HEK293T (cell line): ENCODE measurements around the gene DDAH1.

Source experiments
- CTCF ChIA-PET: fragments of 350-600 bp; formaldehyde crosslinking; extraction: SDS; loops from one replicate; lab custom pipeline; 2021; ENCODE audit warnings: antibody characterized with exemption, inconsistent platforms; lab: Yijun Ruan, JAX
- POLR2A ChIA-PET: fragments of 350-600 bp; formaldehyde crosslinking; extraction: SDS; loops from one replicate; lab custom pipeline; 2020; ENCODE audit warnings: antibody characterized with exemption, inconsistent platforms; lab: Yijun Ruan, JAX
- DNase-seq: peaks from one replicate; pipeline ENCODE4 v3.0.0; 2012; ENCODE audit warnings: mixed read lengths; ENCODE audit errors: extremely low spot score
- ARNT ChIP-seq: fragments of 450-650 bp; IDR thresholded peaks from 2 replicates; pipeline ENCODE4 v1.6.1; 2017; ENCODE audit warnings: mild to moderate bottlenecking
- BHLHE40 ChIP-seq: fragments of 450-650 bp; IDR thresholded peaks from 2 replicates; pipeline ENCODE4 v1.6.1; 2016; ENCODE audit warnings: mild to moderate bottlenecking, moderate library complexity, borderline replicate concordance
- CTBP1 ChIP-seq: fragments of 450-650 bp; IDR thresholded peaks from 2 replicates; pipeline ENCODE4 v1.6.1; 2016; ENCODE audit warnings: borderline replicate concordance
- ELF4 ChIP-seq: fragments of 450-650 bp; IDR thresholded peaks from 2 replicates; pipeline ENCODE4 v1.6.1; 2017; ENCODE audit warnings: antibody characterized with exemption
- FOXA1 ChIP-seq: fragments of 450-650 bp; IDR thresholded peaks from 2 replicates; pipeline ENCODE4 v1.6.1; 2016; ENCODE audit warnings: mild to moderate bottlenecking
- FOXK2 ChIP-seq: fragments of 450-650 bp; IDR thresholded peaks from 2 replicates; pipeline ENCODE4 v1.6.1; 2016; ENCODE audit warnings: mild to moderate bottlenecking
- FOXM1 ChIP-seq: fragments of 450-650 bp; IDR thresholded peaks from 2 replicates; pipeline ENCODE4 v1.6.1; 2017; ENCODE audit warnings: mild to moderate bottlenecking, borderline replicate concordance
- HDGF ChIP-seq: fragments of 450-650 bp; IDR thresholded peaks from 2 replicates; pipeline ENCODE4 v1.6.1; 2017; ENCODE audit warnings: antibody characterized with exemption, borderline replicate concordance
- L3MBTL2 ChIP-seq: fragments of 450-650 bp; conservative IDR thresholded peaks from 2 replicates; pipeline ENCODE4 v1.6.1; 2016; ENCODE audit warnings: mild to moderate bottlenecking
- LEF1 ChIP-seq: fragments of 450-650 bp; IDR thresholded peaks from 2 replicates; pipeline ENCODE4 v1.6.1; 2017; ENCODE audit warnings: mild to moderate bottlenecking, borderline replicate concordance
- NFRKB ChIP-seq: fragments of 450-650 bp; IDR thresholded peaks from 2 replicates; pipeline ENCODE4 v1.6.1; 2016; ENCODE audit warnings: mild to moderate bottlenecking, moderate library complexity
- PKNOX1 ChIP-seq: fragments of 450-650 bp; IDR thresholded peaks from 2 replicates; pipeline ENCODE4 v1.6.1; 2016
- SP1 ChIP-seq: fragments of 450-650 bp; IDR thresholded peaks from 2 replicates; pipeline ENCODE4 v1.6.1; 2017
- SUZ12 ChIP-seq: fragments of 450-650 bp; IDR thresholded peaks from 2 replicates; pipeline ENCODE4 v1.6.1; 2016; ENCODE audit warnings: mild to moderate bottlenecking
- TARDBP ChIP-seq: fragments of 450-650 bp; IDR thresholded peaks from 2 replicates; pipeline ENCODE4 v1.6.1; 2016
- ZNF384 ChIP-seq: fragments of 450-650 bp; IDR thresholded peaks from 2 replicates; pipeline ENCODE4 v1.6.1; 2016

DDAH1 gene

GRCh38 chr1:85398391-85399064, 66.4 kb downstream of the DDAH1 start:
- CTCF ChIA-PET = interaction anchor here (0.7 kb wide), 1 partner anchor 27 kb away, joined by 3 read pairs; no protein-coding TSS in a partner anchor
- DNase-seq = no peak
- POLR2A ChIA-PET = no interaction called here
- TF ChIP-seq SUZ12 (no peak), BHLHE40 (no peak), ELF4 (no peak), FOXM1 (no peak), HDGF (no peak), LEF1 (no peak), FOXK2 (no peak), TARDBP (no peak), L3MBTL2 (no peak), CTBP1 (no peak), ZNF384 (no peak), SP1 (no peak), PKNOX1 (no peak), FOXA1 (no peak), NFRKB (no peak), ARNT (no peak)

GRCh38 chr1:85397490-85398032, 67.4 kb downstream of the DDAH1 start:
- no peak for DNase-seq
- CTCF ChIA-PET = interaction anchor here (0.6 kb wide), 1 partner anchor 1938 kb away, joined by 5 read pairs; no protein-coding TSS in a partner anchor
- POLR2A ChIA-PET = interaction anchor here (0.7 kb wide), 1 partner anchor 18 kb away, joined by 3 read pairs; no protein-coding TSS in a partner anchor
- TF ChIP-seq ARNT (no peak), ZNF384 (no peak), LEF1 (no peak), PKNOX1 (no peak), FOXA1 (no peak), TARDBP (no peak), FOXK2 (no peak), NFRKB (no peak), L3MBTL2 (no peak), CTBP1 (no peak), FOXM1 (no peak), BHLHE40 (no peak), SP1 (no peak), HDGF (no peak), SUZ12 (no peak), ELF4 (no peak)

- ChIA-PET CTCF (interaction anchor here (0.7 kb wide), 1 partner anchor 139 kb away, joined by 3 read pairs; no protein-coding TSS in a partner anchor), POLR2A (no interaction called here)
- DNase-seq = no peak
- TF ChIP-seq SUZ12 (no peak), HDGF (no peak), ARNT (no peak)
Measured at GRCh38 chr1:85396194-85396593, 68.8 kb downstream of the DDAH1 start.

GRCh38 chr1:85394130-85394529, 70.8 kb downstream of the DDAH1 start:
- ChIA-PET CTCF (no interaction called here), POLR2A (no interaction called here)
- DNase-seq = no peak
- TF ChIP-seq FOXM1 (no peak), PKNOX1 (no peak), L3MBTL2 (no peak), ZNF384 (no peak), SUZ12 (no peak), ELF4 (no peak), ARNT (no peak), LEF1 (no peak), FOXA1 (no peak), FOXK2 (no peak)

GRCh38 chr1:85393490-85393889, 71.5 kb downstream of the DDAH1 start:
- TF ChIP-seq SUZ12 (no peak), PKNOX1 (no peak), FOXK2 (no peak), TARDBP (no peak), FOXM1 (no peak), HDGF (no peak), FOXA1 (no peak), LEF1 (no peak), NFRKB (no peak)
- no peak for DNase-seq
- CTCF ChIA-PET = no interaction called here
- POLR2A ChIA-PET = no interaction called here

- ChIA-PET POLR2A (no interaction called here), CTCF (no interaction called here)
- TF ChIP-seq BHLHE40 (no peak), CTBP1 (no peak), ELF4 (no peak), LEF1 (no peak), NFRKB (no peak), FOXM1 (no peak), SP1 (no peak), ZNF384 (no peak)
- DNase-seq = no peak
Measured at GRCh38 chr1:85388416-85388815, 76.5 kb downstream of the DDAH1 start.
